Measurements from ENCODE around the gene OR4E2. TPM values are rescaled to one million over a fixed set of nuclear protein-coding genes. Genes with fewer than 3 reads are reported as not detected.

Gene OR4E2
- total and polyA plus RNA-seq, 10 donors, result not detected

- no peak overlapping the region for H3K27ac ChIP-seq
- H3K27me3 ChIP-seq (replicated peaks in 1 of 7), result peaks cover 0 to 11% (median 0%) of the 10 kb centered on the region in 7 donors
- WGBS, 5 donors, result 40 to 65% (median 49%) methylated on average over 2 of the region's 2 CpGs
- TF ChIP-seq POLR2AphosphoS5 (IDR thresholded peaks at IDR 0.05), result no peak
- TF ChIP-seq POLR2A (IDR thresholded peaks at IDR 0.05), result no peak
- no peak for TF ChIP-seq CTCF (IDR thresholded peaks at IDR 0.05 in 8 of 11, conservative IDR thresholded peaks at IDR 0.05 in 3 of 11)
- H3K9me3 ChIP-seq, result peaks cover 0 to 23% (median 13%) of the 10 kb centered on the region in 8 donors
- DNase-seq, result no peak
- H3K4me1 ChIP-seq, result no peaks in the 10 kb centered on the region
- no peak overlapping the region for H3K4me3 ChIP-seq
- intact Hi-C loops (cut with DNase I; ENCODE audit: low total_unique reads), result no loop called here
- H3K36me3 ChIP-seq, result no peaks in the 10 kb centered on the region
Measured at GRCh38 chr14:21671371-21671770, 17.7 kb downstream of the OR4E2 start.

GRCh38 chr14:21672116-21672515 is 18.5 kb downstream of the OR4E2 start:
- Histone ChIP-seq H3K27me3 (replicated peaks in 1 of 7) (peaks cover 0 to 10% (median 0%) of the 10 kb centered on the region in 7 donors), H3K4me3 (no peak overlapping the region), H3K9me3 (peaks cover 0 to 28% (median 14%) of the 10 kb centered on the region in 8 donors), H3K36me3 (no peaks in the 10 kb centered on the region), H3K27ac (no peak overlapping the region), H3K4me1 (no peaks in the 10 kb centered on the region)
- intact Hi-C loops (cut with DNase I; ENCODE audit: low total_unique reads), result no loop called here
- TF ChIP-seq POLR2AphosphoS5 (IDR thresholded peaks at IDR 0.05) (no peak), CTCF (IDR thresholded peaks at IDR 0.05 in 8 of 11, conservative IDR thresholded peaks at IDR 0.05 in 3 of 11) (no peak), POLR2A (IDR thresholded peaks at IDR 0.05) (no peak)
- no peak for DNase-seq
- WGBS, 5 donors, result 91 to 98% (median 95%) methylated on average over 1 of the region's 1 CpG

- intact Hi-C loops (cut with DNase I; ENCODE audit: low total_unique reads), result no loop called here
- no peak within 1 kb of the TSS for H3K27ac ChIP-seq
- TF ChIP-seq POLR2A (IDR thresholded peaks at IDR 0.05), result no peak
- no peak for TF ChIP-seq POLR2AphosphoS5 (IDR thresholded peaks at IDR 0.05)
- no peak for TF ChIP-seq CTCF (IDR thresholded peaks at IDR 0.05 in 8 of 11, conservative IDR thresholded peaks at IDR 0.05 in 3 of 11)
- no peaks in the 10 kb centered on the region for H3K36me3 ChIP-seq
- 83 to 97% (median 92%) methylated on average over 1 of the region's 1 CpG for WGBS, 5 donors
- no peak within 1 kb of the TSS for H3K4me3 ChIP-seq
- H3K9me3 ChIP-seq, result peaks cover 0 to 28% (median 14%) of the 10 kb centered on the region in 8 donors
- DNase-seq, result no peak
- peaks cover 0 to 12% (median 0%) of the 10 kb centered on the region in 7 donors for H3K27me3 ChIP-seq (replicated peaks in 1 of 7)
- H3K4me1 ChIP-seq, result no peaks in the 10 kb centered on the region
Measured at GRCh38 chr14:21673718-21674117, 20.1 kb downstream of the OR4E2 start, which contains the start of gene OR4E1. Gene OR4E1, minus strand, starts transcription at chr14:21673818. Its CDS starts 2,883 bp downstream, at chr14:21670935.

GRCh38 chr14:21675566-21675965 is 21.9 kb downstream of the OR4E2 start:
- no peaks in the 10 kb centered on the region for H3K4me1 ChIP-seq
- H3K9me3 ChIP-seq, result peaks cover 0 to 28% (median 14%) of the 10 kb centered on the region in 8 donors
- WGBS, 5 donors, result 74 to 89% (median 84%) methylated on average over 4 of the region's 4 CpGs
- intact Hi-C loops (cut with DNase I; ENCODE audit: low total_unique reads), result no loop called here
- TF ChIP-seq POLR2A (IDR thresholded peaks at IDR 0.05) (no peak), POLR2AphosphoS5 (IDR thresholded peaks at IDR 0.05) (no peak), CTCF (IDR thresholded peaks at IDR 0.05 in 8 of 11, conservative IDR thresholded peaks at IDR 0.05 in 3 of 11) (no peak)
- H3K27me3 ChIP-seq (replicated peaks in 1 of 7), result peaks cover 0 to 7% (median 0%) of the 10 kb centered on the region in 7 donors
- DNase-seq, result no peak
- no peak overlapping the region for H3K27ac ChIP-seq
- no peak overlapping the region for H3K4me3 ChIP-seq
- H3K36me3 ChIP-seq, result no peaks in the 10 kb centered on the region

Measured in spleen (tissue), 11 donors.